A549 (cell line): ENCODE results near the gene CALN1. TPM values are rescaled to one million over a fixed set of nuclear protein-coding genes. Genes with fewer than 3 reads are reported as not detected.

Source experiments
- ATAC-seq, 2 experiments: fragments of 200-7000 bp in 1 of 2; fragments of >200 bp in 1 of 2; cut with Nextera tagmentation in 1 of 2; cut with Tn5 transposase in 1 of 2; 3 replicates each; pipeline versions ENCODE4 v1.8.0 to v1.9.1; 2018 to 2020; ENCODE audit warnings: mild to moderate bottlenecking in 1 of 2, moderate library complexity in 1 of 2
- CTCF ChIA-PET: fragments of 300-600 bp; sonication (Branson Sonifier 250); formaldehyde crosslinking; extraction: SDS; loops from one replicate; lab custom pipeline; 2021; ENCODE audit warnings: antibody characterized with exemption, inconsistent platforms; lab: Yijun Ruan, JAX
- POLR2A ChIA-PET: fragments of 350-600 bp; formaldehyde crosslinking; extraction: SDS; loops from one replicate; lab custom pipeline; 2021; ENCODE audit warnings: antibody characterized with exemption, inconsistent platforms; lab: Yijun Ruan, JAX
- DNase-seq, 2 experiments: peaks; one replicate each; pipeline versions ENCODE4 v3.0.0 to v3.0.0-alpha.2; 2011 to 2016; ENCODE audit warnings: low read depth in 1 of 2, low spot score in 1 of 2
- FAIRE-seq: peaks from 2 replicates; lab custom pipeline; 2011; peaks lifted over from hg19 to GRCh38; lab: Jason Lieb, UNC
- H3K27ac ChIP-seq, 2 experiments: fragments of >200 bp; sonication (Bioruptor Twin); formaldehyde crosslinking; 3 replicates each; pipeline ENCODE4 v1.5.1; 2016 to 2017
- H3K4me1 ChIP-seq: fragments of >200 bp; sonication (Bioruptor Twin); formaldehyde crosslinking; 3 replicates; pipeline ENCODE4 v1.6.1; 2016
- H3K4me2 ChIP-seq: fragments of >200 bp; sonication (Bioruptor Twin); formaldehyde crosslinking; 3 replicates; pipeline ENCODE4 v1.6.1; 2016
- H3K4me3 ChIP-seq: fragments of >200 bp; sonication (Bioruptor Twin); formaldehyde crosslinking; 3 replicates; pipeline ENCODE4 v1.5.1; 2016
- H3K9me3 ChIP-seq: fragments of >200 bp; sonication (Bioruptor Twin); formaldehyde crosslinking; 3 replicates; pipeline ENCODE4 v1.6.1; 2016
- ATOH8 ChIP-seq: fragments of 250-450 bp; sonication (Bioruptor Pico); IDR thresholded peaks from 2 replicates; pipeline ENCODE4 v1.5.0; 2020; ENCODE audit warnings: low read depth, mild to moderate bottlenecking, moderate library complexity
- BCL3 ChIP-seq: fragments of >200 bp; sonication (Bioruptor Twin); formaldehyde crosslinking; IDR thresholded peaks from 3 replicates; pipeline ENCODE4 v1.6.1; 2016
- BHLHE40 ChIP-seq: IDR thresholded peaks from 2 replicates; pipeline ENCODE4 v1.6.1; 2012; ENCODE audit warnings: low read depth, low read length, inconsistent platforms
- CBX2 ChIP-seq: fragments of 200-600 bp; sonication (generic); IDR thresholded peaks from 2 replicates; pipeline ENCODE4 v1.6.1; 2016; ENCODE audit warnings: low read depth, mild to moderate bottlenecking, borderline replicate concordance
- CEBPB ChIP-seq, 2 experiments: fragments of >200 bp in 1 of 2; sonication (Bioruptor Twin) in 1 of 2; formaldehyde crosslinking in 1 of 2; IDR thresholded peaks; 2 replicates each; pipeline ENCODE4 v1.6.1; 2012 to 2016
- CHD2 ChIP-seq: fragments of 150-350 bp; IDR thresholded peaks from 2 replicates; pipeline ENCODE4 v1.6.1; 2014; ENCODE audit warnings: low read length; ENCODE audit not compliant: partially characterized antibody
- CTCF ChIP-seq: fragments of >200 bp; sonication (Bioruptor Twin); formaldehyde crosslinking; IDR thresholded peaks from 3 replicates; pipeline ENCODE4 v1.5.1; 2016
- ESRRA ChIP-seq: fragments of 150-350 bp; IDR thresholded peaks from 2 replicates; pipeline ENCODE4 v1.6.1; 2014; ENCODE audit warnings: mild to moderate bottlenecking, low read length, borderline replicate concordance
- FOSL2 ChIP-seq, 2 experiments: fragments of 450-650 bp in 1 of 2; fragments of >200 bp in 1 of 2; sonication (Bioruptor Twin) in 1 of 2; formaldehyde crosslinking; IDR thresholded peaks; 2 replicates each; pipeline versions ENCODE4 v1.5.0 to v1.6.1; 2016 to 2020; ENCODE audit warnings: mild to moderate bottlenecking in 1 of 2, moderate library complexity in 1 of 2
- HDAC2 ChIP-seq: fragments of 200-600 bp; sonication (generic); IDR thresholded peaks from 2 replicates; pipeline ENCODE4 v1.6.1; 2016
- HOXB13 ChIP-seq: fragments of 250-450 bp; sonication (Bioruptor Pico); IDR thresholded peaks from 2 replicates; pipeline ENCODE4 v1.5.0; 2020; ENCODE audit warnings: low read depth, mild to moderate bottlenecking, moderate library complexity
- KDM1A ChIP-seq: fragments of 200-600 bp; sonication (generic); IDR thresholded peaks from 2 replicates; pipeline ENCODE4 v1.6.1; 2016; ENCODE audit warnings: low read depth, mild to moderate bottlenecking
- KDM5A ChIP-seq: fragments of 200-600 bp; sonication (generic); IDR thresholded peaks from 2 replicates; pipeline ENCODE4 v1.6.1; 2016; ENCODE audit warnings: antibody characterized with exemption, mild to moderate bottlenecking
- MAFK ChIP-seq: fragments of 450-650 bp; IDR thresholded peaks from 2 replicates; pipeline ENCODE4 v1.6.1; 2014; ENCODE audit not compliant: partially characterized antibody
- MYC ChIP-seq: IDR thresholded peaks from 2 replicates; pipeline ENCODE4 v1.6.1; 2012; ENCODE audit warnings: mild to moderate bottlenecking, inconsistent platforms, low read length, improper control_type of control experiment, borderline replicate concordance
- NFE2L2 ChIP-seq: fragments of 150-350 bp; conservative IDR thresholded peaks from 2 replicates; pipeline ENCODE4 v1.6.1; 2014; ENCODE audit warnings: low read length
- NPAS2 ChIP-seq: fragments of 250-450 bp; sonication (Bioruptor Pico); IDR thresholded peaks from 2 replicates; pipeline ENCODE4 v1.8.0; 2022; ENCODE audit warnings: mild to moderate bottlenecking, moderate library complexity, borderline replicate concordance
- NR3C1 ChIP-seq: fragments of >200 bp; sonication (Bioruptor Twin); formaldehyde crosslinking; IDR thresholded peaks from 3 replicates; pipeline ENCODE4 v1.6.1; 2017
- PBX3 ChIP-seq: IDR thresholded peaks from 2 replicates; pipeline ENCODE4 v1.6.1; 2012
- POLR2A ChIP-seq: IDR thresholded peaks from 2 replicates; pipeline ENCODE4 v1.6.1; 2012; ENCODE audit warnings: mild to moderate bottlenecking, low read length
- RARB ChIP-seq: fragments of 250-450 bp; sonication (Bioruptor Pico); IDR thresholded peaks from 2 replicates; pipeline ENCODE4 v1.8.0; 2021; ENCODE audit warnings: mild to moderate bottlenecking, moderate library complexity
- RFX5 ChIP-seq: fragments of 450-650 bp; IDR thresholded peaks from 2 replicates; pipeline ENCODE4 v1.7.1; 2014; ENCODE audit warnings: antibody characterized with exemption, mild to moderate bottlenecking, moderate library complexity
- ZC3H11A ChIP-seq: fragments of 450-650 bp; IDR thresholded peaks from 2 replicates; pipeline ENCODE4 v1.6.1; 2014; ENCODE audit warnings: antibody characterized with exemption, mild to moderate bottlenecking
- ZFP36 ChIP-seq: fragments of 450-650 bp; IDR thresholded peaks from 2 replicates; pipeline ENCODE4 v1.6.1; 2014; ENCODE audit warnings: borderline replicate concordance; ENCODE audit not compliant: partially characterized antibody
- WGBS: methylation state at CpG from one replicate; pipeline ENCODE4 v1.1.6; 2017; ENCODE audit errors: missing lambda C conversion rate; 5-methylcytosine and 5-hydroxymethylcytosine counted together
- polyA plus RNA-seq, 4 experiments: library from polyadenylated mRNA; depleted of rRNA in 3 of 4; stranded (reverse); fragments of >200 nt; fragmentation: RNase III in 1 of 4; extraction: RNeasy Plus Mini Kit Qiagen cat#74134 plus additional on column Dnase treatment in 1 of 4; gene quantifications; 2 replicates in 3 of 4; 3 replicates in 1 of 4; pipeline ENCODE4 v1.2.3, GENCODE V29; 2011 to 2017
- TF ChIP-seq, protein P1 (sequence below): fragments of >200 bp; sonication (Bioruptor Twin); formaldehyde crosslinking; IDR thresholded peaks from 2 replicates; pipeline ENCODE4 v1.6.1; 2016

The CALN1 gene
- polyA plus RNA-seq, 2 of the 4 experiments (the other 2 are of a cell fraction) = not detected

DNA sequence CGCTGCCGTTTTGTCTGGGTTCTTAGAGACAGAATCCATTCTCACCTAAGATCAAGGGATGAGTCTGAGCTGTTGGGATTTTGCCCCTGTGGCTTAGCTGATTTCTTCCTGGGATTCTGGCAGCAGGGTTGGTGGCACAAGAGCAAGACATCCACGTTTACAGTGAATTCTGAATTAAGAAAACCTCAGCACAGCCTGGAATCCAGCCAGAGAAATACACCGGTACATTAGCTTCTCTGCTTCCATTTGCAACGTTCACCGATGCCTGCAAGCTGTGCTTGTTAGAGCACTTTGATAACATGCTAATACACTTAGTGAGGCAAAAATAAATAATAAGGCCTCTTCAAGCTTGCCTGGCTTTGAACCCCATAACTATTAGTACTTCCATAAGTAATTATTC lies 569.8 kb downstream of the CALN1 start:
- ChIA-PET POLR2A (no interaction called here), CTCF (no interaction called here)
- 2% methylated on average over 6 of the region's 6 CpGs for WGBS
- no peak for FAIRE-seq
- H3K27ac ChIP-seq = no peak overlapping the region
- H3K4me3 ChIP-seq = no peak overlapping the region
- H3K4me1 ChIP-seq = no peaks in the 10 kb centered on the region
- DNase-seq = no peak
- H3K4me2 ChIP-seq = no peak overlapping the region
- TF ChIP-seq CHD2 (no peak), NFE2L2 (no peak), ESRRA (no peak), RARB (CRISPR knock-in tag) (no peak), BCL3 (no peak), BHLHE40 (no peak), NR3C1 (no peak), ZFP36 (no peak), NPAS2 (CRISPR knock-in tag) (no peak), RFX5 (no peak), MYC (no peak), CBX2 (no peak), PBX3 (no peak), KDM5A (no peak)
- TF ChIP-seq, protein P1, sequence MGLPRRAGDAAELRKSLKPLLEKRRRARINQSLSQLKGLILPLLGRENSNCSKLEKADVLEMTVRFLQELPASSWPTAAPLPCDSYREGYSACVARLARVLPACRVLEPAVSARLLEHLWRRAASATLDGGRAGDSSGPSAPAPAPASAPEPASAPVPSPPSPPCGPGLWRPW = no peak
- no peaks in the 10 kb centered on the region for H3K9me3 ChIP-seq
- ATAC-seq = no peak

DNA sequence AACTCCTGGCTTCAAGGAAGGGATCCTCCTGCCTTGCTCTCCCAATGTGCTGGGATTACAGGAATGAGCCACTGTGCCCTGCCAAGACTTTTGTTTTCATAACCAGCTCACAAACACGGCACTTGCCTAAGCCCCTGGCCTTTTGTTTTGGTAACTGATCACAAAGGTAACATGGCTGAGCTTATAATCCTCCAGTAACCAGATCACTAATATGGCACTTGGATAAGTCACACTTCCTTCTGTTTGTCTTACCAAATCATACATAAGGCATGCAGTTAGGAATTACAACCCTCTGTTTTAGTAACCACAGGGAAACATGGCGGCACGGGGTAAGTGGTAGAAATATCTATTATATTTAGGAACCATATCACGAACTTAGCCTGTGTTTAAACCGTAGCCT lies 577.1 kb downstream of the CALN1 start:
- TF ChIP-seq CTCF (no peak), CEBPB (IDR thresholded peaks at IDR 0.05) (no peak), CBX2 (no peak), ATOH8 (CRISPR knock-in tag) (no peak), HDAC2 (no peak), PBX3 (no peak), ZC3H11A (no peak), BHLHE40 (no peak), HOXB13 (CRISPR knock-in tag) (no peak), NPAS2 (CRISPR knock-in tag) (no peak), POLR2A (no peak), KDM1A (no peak), MAFK (no peak), FOSL2 (IDR thresholded peaks at IDR 0.05) (no peak), FOSL2 (CRISPR knock-in tag; IDR thresholded peaks at IDR 0.05) (no peak)
- CTCF ChIA-PET = no interaction called here
- Histone ChIP-seq H3K27ac (no peak overlapping the region), H3K4me2 (no peak overlapping the region), H3K9me3 (peaks cover 3% of the 10 kb centered on the region; the same call in 1 of the 3 replicates), H3K4me3 (no peak overlapping the region), H3K4me1 (no peaks in the 10 kb centered on the region)
- WGBS = 2% methylated on average over 5 of the region's 5 CpGs
- FAIRE-seq (no peak), DNase-seq (no peak), ATAC-seq (no peak)
- POLR2A ChIA-PET = no interaction called here
